LHCN-M2 (cell line): ENCODE measurements around the gene MARK4. TPM values are rescaled to one million over a fixed set of nuclear protein-coding genes. Genes with fewer than 3 reads are reported as not detected.
"Not testable (repeated sequence)": the region's sequence is repeated elsewhere in the genome, so short reads cannot be mapped to it uniquely, and the experiment has no call there.

Experiments used
- DNase-seq: peaks from one replicate; pipeline ENCODE4 v3.0.0-alpha.2; 2012; ENCODE audit warnings: low read depth
- total RNA-seq: library from RNA; depleted of rRNA; stranded (reverse); fragments of >200 nt; gene quantifications from 2 replicates; pipeline ENCODE4 v1.2.3, GENCODE V29; 2014

The MARK4 gene
- total RNA-seq, 1 experiment from 2014 or later: 11.0 TPM

- no peak for DNase-seq
Measured at GRCh38 chr19:45243144-45243732, 7.8 kb upstream of the MARK4 start.

DNA sequence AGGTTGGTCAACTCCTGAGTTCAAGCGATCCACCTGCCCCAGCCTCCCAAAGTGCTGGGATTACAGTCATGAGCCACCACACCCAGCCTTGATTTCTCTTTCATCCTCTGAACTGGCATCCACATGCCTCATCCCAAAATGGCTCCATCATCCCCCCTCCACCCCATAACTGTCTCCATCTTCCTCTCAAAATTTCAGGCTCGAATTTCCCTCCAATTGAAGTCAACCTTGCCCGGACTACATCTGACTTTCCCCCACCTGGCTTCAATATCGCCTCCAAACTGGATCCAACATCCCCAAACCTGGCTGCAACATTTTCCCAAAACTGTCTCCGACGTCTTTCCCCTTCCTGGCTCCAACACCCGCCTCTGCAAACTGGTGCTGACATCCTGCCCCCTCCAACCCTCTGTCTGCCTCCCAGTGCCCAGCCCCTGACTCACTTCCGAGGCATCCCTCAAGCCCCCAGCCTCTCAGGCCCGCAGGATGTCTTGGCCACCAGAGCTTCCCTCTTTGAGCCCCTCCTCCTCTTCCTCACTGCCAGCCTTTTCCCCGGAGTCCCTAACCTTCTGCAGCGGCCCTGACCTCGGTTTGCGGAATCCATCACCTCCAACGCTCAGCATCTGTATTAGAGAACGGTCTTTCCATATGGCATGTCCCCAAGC is 6.8 kb upstream of the MARK4 start:
- no peak for DNase-seq

- DNase-seq: no peak
Measured at GRCh38 chr19:45245334-45245787, 5.7 kb upstream of the MARK4 start, which contains the start of gene EXOC3L2. Gene EXOC3L2 (minus strand): TSS chr19:45245407. CDS start chr19:45239045, 6,362 bp downstream.

DNA sequence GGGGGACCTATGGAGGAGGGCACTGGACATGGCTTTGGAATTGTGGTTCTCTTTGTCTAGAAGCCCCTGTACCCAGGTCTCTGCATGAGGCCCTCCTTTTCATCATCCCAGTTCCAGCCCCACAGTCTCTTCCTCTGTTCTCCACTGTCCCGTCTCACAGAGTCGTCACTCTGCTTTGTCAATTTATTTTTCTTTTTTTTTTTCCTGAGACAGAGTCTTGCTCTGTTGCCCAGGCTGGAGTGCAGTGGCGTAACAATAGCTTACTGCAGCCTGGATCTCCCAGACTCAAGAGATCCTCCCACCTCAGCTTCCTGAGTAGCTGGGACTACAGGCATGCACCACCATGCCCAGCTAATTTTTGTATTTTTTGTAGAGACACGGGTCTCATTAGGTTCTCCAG is 5.2 kb upstream of the MARK4 start:
- DNase-seq: no peak

GRCh38 chr19:45247136-45247535 is 3.9 kb upstream of the MARK4 start:
- DNase-seq: no peak

- DNase-seq: no peak
Measured at GRCh38 chr19:45249261-45250033, 1.6 kb upstream of the MARK4 start.

DNA sequence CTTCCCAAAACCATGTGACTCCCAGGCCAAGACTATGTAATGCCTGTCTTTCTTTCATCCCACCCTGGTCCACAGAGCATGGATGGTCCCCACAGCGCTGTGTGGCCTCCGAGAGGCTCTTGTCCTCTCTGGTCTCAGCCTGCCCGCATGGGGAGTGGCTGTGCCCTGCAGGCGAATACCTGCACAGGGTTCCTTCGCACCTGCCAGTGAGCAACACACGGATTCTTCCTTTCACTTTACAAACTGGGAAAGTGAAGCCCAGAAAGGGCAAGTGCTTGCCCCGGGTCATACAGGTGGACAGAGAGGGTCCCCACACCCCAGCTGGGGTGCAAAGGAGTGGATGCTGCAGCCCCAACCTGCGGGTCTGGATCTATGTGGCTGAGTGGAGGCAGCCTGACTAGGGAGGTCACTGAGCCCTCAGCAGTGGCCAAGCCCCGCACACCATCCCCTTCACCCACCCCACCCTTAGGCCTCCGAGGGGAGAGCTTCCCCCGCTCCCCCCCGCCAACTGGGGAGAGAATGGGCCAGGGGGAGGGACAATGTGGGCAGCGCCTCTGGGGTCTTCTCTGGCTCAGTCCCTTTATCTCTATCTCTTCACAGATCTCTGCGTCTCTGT is 747 bp upstream of the MARK4 start:
- DNase-seq: no peak

- no peak for DNase-seq
Measured at GRCh38 chr19:45251452-45252354, 632 bp downstream of the MARK4 start.

- DNase-seq: peak; percentile 64
Measured at GRCh38 chr19:45253396-45254027, 2.4 kb downstream of the MARK4 start.

GRCh38 chr19:45254044-45254531 is 3.0 kb downstream of the MARK4 start:
- DNase-seq: no peak

DNA sequence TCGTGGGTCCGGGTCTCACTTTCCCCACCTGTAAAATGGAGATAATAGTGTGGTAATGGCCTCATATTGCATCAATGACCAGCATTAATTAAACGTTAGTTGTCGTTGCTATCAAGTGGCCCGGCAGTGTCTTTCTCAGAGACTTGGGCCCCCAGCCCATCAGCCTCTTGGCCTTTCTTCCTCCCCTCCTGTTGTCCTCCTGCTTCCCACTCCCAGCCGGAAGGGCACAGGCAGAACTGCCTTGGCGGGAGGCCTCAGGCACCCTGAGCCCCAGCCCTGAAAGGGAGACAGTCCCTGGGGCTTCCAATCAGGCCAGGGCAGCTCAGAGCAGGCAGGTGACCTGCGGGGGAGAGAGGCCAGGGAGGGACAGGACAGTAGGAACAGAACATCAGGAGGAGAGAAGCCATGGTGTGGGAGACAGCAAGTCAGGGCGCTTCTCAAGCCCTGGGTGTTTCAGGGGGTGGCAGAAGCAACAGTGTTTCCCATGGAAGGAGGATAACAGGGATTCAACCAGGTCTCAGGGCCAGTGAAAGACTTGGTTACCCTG is 4.6 kb downstream of the MARK4 start:
- DNase-seq: no peak

- DNase-seq: no peak
Measured at GRCh38 chr19:45256836-45257235, 5.8 kb downstream of the MARK4 start.

- DNase-seq: no peak
Measured at GRCh38 chr19:45258862-45259261, 7.8 kb downstream of the MARK4 start.

GRCh38 chr19:45262570-45262969 is 11.5 kb downstream of the MARK4 start:
- no peak for DNase-seq

DNA sequence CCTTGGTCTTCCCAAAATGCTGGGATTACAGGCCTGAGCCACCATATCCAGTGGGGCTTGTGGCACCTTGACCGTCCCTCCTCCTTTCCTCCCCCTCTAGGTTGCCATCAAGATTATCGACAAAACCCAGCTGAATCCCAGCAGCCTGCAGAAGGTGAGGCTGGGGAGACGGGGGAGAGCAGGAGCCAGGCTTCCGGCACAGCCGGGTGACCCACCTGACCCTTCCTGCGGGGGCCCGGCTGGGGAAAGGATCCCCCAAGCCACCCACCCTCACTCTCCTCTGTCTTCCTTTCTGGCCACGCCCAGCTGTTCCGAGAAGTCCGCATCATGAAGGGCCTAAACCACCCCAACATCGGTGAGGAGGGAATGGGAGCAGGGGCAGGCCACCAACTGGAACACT is 11.9 kb downstream of the MARK4 start:
- no peak for DNase-seq

GRCh38 chr19:45264781-45265317 is 13.8 kb downstream of the MARK4 start:
- DNase-seq: no peak

GRCh38 chr19:45265375-45265774 is 14.3 kb downstream of the MARK4 start:
- DNase-seq: no peak

DNA sequence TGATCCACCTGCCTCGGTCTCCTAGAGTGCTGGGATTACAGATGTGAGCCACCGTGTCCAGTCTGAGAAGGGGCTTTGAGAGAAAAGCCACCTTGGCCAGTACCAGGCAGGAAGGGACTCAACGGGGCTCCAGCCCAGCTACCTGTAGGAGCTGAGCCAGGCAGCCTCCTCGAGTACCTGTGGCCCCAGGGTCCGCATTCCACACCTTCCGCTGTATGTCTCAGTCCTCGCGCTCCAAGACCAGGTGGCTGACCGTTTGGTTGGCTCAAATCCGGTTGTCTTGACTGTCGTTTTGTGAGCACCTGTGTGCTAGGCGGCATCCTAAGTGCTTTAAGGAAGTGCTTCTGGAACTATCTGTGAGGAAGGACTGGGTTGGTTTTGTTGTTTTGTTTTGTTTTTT is 16.2 kb downstream of the MARK4 start:
- DNase-seq: no peak

- not testable (repeated sequence) for DNase-seq
Measured at GRCh38 chr19:45269939-45270338, 18.9 kb downstream of the MARK4 start.
